ENCODE results near the gene SNU13.
A peak's percentile ranks its signal among the peaks of the same experiment; 100 is the strongest.
"Not testable (repeated sequence)": the region's sequence is repeated elsewhere in the genome, so short reads cannot be mapped to it uniquely, and the experiment has no call there.

SNU13 gene

DNA sequence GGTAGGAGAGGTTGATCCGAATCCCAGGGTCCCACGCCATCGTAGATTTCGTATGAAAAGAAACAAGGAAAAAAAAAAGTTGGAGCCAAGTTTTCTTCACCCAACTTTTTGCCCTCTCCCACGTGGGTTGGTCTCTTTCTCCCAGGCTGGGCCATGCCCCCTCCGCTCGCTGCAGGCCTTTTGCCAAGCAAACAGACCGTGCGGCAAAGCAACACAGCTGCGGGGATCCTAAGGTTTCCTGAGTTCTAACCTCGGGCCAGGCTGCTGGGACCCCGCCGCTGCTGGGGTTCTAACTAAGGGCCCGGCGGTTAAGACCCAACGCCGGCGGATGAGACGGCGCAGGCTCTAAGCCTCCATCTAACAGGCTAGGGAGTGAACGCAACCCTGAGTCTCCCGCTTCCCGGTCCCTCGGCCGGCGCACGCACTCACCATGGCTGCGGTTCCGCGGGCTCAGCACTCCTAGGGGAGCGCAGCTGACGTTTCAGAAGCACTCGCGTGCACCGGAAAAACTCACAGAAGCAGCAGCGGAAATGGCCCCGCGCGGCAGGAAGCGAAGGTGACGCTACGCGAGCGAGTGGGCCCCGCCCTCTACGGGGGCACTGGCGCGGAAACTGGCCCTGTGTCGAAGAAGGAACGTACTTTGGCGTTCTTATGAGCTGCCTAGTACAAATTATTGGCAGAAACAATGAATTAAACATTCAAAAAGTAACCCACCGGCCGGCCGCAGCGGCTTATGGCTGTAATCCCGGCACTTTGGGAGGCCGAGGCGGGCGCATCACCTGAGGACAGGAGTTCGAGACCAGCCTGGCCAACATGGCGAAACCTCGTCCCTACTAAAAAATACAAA is at the start of gene SNU13:
SNU13 (minus strand) TSS at position 503 of the 847 bp plus-strand sequence; CDS start at position 432, 71 bp downstream.
- DNase-seq = peak; percentile 98

- DNase-seq = not testable (repeated sequence)
These were observed 44.6 kb upstream of the SNU13 start for GRCh38 chr22:41733241-41733640.

DNA sequence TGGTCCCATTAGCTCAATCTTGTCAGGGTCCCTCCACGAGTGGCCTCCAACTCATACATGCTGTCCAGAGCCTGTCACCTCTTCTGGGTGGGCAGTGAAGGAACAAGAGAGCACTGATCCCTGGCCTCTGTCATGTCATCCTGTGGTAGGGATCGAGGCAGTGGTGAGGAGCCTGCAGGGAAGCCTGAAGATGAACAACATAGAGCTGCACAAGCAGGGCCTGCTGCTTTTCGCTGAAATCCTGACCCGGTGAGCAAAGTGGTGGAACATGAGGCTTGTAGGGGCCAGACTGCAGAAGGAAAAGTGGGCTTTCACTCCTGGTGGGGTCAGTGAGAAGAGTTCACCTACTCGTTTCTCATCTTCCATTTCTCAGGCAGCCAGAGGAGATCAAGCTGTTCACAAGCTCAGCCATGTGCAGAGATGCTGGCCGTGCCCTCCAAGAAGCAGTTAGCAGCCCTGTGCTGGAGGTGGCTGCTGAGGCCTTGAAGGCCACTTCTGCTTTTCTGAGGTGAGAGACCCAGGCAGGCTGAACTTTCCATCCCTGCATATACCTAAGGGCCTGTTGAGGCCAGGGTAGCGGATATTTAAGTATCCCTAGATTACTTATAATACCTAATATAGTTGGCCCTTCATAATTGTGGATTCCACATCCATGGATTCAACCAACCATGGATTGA is 43.6 kb upstream of the SNU13 start:
- no peak for DNase-seq

DNA sequence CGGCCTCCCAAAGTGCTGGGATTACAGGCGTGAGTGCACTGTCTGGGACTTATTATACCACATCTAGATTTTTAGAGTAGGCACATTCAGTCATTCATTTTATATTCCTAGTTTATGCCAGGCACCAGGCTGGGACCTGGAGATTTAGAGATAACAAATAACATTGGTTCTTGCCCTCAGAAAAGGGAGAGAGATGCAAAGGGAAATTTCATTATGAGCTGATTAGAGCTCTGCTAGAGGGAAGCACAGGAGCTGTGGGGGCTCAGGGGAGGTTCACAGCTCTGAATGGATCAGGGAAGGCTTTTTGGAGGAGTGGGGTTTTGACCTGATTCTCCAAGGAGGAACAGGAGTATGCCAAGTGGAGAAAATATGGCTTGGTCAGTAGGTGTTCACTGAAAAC is 42.9 kb upstream of the SNU13 start:
- DNase-seq = no peak

GRCh38 chr22:41725510-41726110 is 36.9 kb upstream of the SNU13 start:
- no peak for DNase-seq

DNA sequence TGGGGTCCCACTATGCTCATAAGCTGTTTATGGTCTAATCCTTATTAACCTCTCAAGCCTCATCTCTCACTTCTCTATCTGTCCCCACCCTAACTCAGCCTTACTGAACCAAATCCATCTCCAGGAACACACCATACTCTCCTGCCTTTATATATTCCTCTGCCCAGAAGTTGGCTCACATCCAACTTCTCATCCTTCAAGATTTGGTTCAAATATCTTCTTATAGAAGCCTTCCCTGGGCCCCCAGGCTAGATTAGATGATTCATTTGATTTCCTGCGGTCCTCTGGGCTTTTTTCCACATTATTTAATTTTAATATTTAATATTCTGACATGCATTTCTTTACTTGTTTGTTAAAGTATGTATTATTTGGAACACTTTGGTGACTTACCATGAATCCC is 33.8 kb upstream of the SNU13 start:
- no peak for DNase-seq

DNA sequence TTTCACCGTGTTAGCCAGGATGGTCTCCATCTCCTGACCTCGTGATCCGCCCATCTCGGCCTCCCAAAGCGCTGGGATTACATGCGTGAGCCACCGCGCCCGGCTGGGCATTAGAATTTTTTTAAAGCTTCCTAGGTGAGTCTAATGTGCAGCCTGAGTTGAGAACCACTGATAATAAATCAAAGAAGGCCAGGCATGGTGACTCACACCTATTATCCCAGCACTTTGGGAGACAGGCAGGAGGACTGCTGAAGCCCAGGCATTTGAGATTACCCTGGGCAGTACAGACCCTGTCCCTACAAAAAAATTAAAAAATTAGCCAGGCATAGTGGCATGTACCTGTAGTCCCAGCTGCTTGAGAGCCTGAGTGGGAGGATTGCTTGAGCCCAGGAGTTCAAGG is 24.3 kb upstream of the SNU13 start:
- DNase-seq = no peak

- DNase-seq = no peak
These were observed 20.7 kb upstream of the SNU13 start for GRCh38 chr22:41709341-41709740.

DNA sequence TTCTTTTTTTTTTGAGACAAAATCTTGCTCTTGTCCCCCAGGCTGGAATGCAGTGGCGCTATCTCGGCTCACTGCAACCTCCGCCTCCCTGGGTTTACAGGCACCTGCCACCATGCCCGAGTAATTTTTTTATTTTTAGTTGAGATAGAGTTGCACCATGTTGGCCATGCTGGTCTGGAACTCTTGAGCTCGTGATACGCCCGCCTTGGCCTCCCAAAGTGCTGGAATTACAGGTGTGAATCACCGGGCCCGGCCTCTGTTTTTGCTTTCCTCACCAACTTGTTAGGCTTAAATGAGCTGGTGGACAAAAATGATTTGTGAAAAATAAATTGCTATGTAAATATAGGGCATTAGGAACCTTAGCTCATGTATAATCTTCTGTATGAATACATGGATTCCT is 14.1 kb upstream of the SNU13 start:
- DNase-seq = no peak

GRCh38 chr22:41700108-41700364 is 11.4 kb upstream of the SNU13 start:
- no peak for DNase-seq

GRCh38 chr22:41699264-41700107 is 10.8 kb upstream of the SNU13 start, which contains the start of gene MEI1:
Gene MEI1 (plus strand): TSS chr22:41699503. CDS start chr22:41699539, 36 bp downstream.
- peak; percentile 47 for DNase-seq

DNA sequence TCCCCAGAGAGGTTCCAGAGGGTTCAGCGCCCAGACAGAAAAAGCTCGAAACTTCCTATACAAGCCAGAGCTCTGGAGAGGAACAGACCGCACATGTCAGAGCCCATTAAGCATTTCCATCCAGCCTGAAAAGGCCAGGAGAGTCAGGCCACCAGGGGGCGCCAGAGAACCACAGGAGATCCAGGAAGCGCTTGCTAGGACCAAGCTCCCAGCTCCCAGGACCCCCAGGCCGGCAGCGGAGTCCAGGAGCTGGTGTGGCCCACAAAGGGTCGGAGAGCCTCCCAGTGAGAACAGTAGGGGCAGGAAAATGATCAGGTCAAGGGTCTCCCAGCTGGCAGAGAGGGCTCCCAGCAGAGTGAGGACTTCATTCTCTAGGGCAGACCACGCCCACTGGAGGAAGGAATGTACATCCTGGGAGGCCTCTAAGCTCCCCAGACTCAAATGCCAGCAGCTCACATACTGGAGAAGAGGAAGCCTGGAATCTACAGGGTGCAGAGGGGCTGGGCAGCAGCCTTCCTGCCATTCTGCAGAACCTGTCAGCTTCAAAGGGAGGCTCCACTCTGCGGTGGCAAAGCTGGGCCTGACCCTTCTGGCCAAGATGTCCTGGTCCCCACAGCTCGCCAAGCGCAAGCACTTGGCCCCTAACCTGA is 8.6 kb upstream of the SNU13 start:
- peak; percentile 88 for DNase-seq

GRCh38 chr22:41696703-41697102 is 8.0 kb upstream of the SNU13 start:
- no peak for DNase-seq

DNA sequence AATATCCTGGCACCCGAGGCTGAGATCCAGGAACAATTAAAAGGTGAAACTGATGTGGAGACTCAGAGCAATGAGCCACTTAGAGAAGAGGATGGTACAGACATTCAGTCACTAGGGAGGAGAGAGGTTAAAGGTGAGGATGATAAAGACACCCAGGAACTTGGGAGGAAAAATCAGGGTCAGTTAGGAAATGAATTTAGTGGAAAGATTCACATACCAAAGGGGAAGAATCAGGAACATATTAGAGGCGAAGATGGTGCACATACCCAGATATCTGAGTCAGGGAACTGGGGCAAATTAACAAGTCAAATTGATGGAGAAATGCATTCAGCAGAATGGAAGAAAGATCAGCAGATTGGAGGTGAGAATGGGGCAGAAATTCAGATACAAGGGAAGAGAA is 6.5 kb upstream of the SNU13 start:
- no peak for DNase-seq

GRCh38 chr22:41690476-41690875 is 1.8 kb upstream of the SNU13 start:
- no peak for DNase-seq

GRCh38 chr22:41687901-41688364 is 734 bp downstream of the SNU13 start:
- DNase-seq = peak; percentile 47

DNA sequence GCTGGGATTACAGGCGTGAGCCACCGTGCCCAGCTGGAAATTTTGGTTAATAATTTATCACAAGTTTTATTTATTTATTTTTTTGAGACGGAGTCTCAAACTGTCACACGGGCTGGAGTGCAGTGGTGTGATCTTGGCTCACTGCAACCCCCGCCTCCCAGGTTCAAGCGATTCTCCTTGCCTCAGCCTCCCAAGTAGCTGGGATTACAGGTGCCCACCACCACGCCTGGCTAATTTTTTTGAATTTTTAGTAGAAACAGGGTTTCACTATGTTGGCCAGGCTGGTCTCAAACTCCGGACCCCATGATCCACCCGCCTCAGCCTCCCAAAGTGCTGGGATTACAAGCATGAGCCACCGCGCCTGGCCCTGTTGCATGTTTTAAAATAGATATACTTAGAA is 1.8 kb downstream of the SNU13 start:
- DNase-seq = not testable (repeated sequence)

DNA sequence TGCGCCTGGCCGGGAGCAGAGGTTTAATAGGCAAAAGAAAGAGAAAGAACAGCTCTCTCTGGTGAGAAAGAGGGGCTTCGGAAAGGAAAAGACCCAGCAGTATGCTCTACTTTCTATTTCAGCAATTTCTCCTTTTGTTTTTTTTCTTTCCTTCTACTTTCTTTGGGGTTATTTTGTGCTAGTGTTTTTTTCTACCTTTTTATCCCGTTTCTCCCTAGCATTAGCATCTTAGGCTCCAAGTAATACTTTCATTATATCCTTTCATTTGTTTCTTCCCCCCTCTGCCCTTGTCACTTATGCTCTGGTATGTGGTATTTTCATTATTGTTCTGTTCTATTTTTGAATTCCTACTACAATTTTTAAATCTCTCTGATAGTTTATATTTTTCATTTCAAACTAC is 4.5 kb downstream of the SNU13 start:
- DNase-seq = no peak

- DNase-seq = no peak
These were observed 5.1 kb downstream of the SNU13 start for GRCh38 chr22:41683616-41684015.

GRCh38 chr22:41683052-41683451 is 5.6 kb downstream of the SNU13 start:
- DNase-seq = no peak

DNA sequence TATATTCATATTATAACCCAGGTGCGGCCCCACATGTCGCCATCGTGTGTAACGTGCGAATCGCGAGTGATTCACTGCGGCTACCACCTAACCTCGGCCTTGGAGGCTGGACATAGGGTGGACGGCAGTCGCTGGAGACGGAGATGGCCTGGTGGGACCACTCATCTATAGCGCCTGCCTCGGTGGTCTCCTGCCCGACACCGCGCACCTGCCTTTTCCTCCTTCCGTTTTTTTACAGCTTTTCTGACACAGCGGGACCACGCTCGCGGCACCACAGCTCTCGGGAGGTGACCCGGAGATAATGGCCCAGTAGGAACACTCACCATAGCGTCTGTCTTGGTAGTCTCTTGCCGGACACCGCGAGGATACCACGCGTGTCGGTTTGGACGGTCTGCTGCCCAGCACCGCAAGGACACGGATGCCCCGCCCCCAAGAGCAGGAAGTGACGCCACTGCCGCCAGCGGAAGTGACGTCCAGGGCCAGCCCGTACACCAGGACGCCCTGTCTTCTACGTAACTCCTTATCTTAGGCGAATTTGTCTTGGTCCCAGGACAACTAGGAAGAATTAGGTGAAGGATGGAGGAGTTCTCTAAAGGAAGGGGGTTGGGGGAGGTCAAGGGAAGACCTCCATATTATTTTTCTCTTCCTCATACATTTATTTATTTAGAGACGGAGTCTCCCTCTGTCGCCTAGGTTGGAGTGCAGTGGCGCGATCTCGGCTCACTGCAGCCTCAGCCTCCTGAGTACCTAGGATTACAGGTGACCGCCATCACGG is 6.4 kb downstream of the SNU13 start:
- peak; percentile 79 for DNase-seq

DNA sequence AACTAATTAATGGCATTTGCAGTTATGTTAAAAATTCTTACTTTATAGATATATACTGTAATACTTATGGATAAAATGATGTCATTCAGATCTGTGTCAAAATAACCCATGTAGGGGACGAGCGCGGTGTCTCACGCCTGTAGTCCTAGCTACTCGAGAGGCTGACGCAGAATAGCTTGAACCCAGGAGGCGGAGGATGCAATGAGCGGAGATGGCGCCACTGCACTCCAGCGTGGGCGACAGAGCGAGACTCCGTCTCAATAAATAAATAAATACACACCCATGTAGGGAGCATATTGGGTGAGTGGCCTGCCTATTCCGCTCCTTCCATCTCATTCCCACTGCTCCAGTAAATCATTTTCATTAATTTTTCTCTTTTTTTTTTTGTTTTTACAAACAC is 7.1 kb downstream of the SNU13 start:
- no peak for DNase-seq

Data from RPMI8226 (cell line).